Embryonic facial prominence (tissue), 1 donor: ENCODE results near the gene CHN2.

ENCODE experiments used
- DNase-seq: peaks from one replicate; pipeline ENCODE4 v3.0.0-alpha.2; 2016; ENCODE audit errors: extremely low spot score

Gene CHN2

DNA sequence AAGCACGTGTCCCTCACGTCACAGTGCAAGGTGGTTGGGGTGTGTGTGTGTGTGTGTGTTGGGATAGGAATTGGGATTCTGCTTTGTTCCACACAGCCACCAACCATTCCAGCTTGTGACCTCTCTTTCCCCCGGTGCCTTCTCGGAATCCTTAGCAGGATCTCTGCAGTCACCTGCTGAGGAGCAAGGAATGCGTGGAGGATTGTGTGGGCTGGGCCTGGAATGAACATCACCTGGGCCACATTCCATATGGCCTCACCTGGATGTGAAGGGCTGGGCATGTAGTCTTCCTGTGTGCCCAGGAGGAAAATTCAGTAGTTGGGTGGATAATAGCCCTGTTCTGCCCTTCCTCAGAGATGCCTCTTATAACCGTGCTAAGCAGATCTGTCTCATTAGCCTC is 113.8 kb downstream of the CHN2 start:
- DNase-seq, result no peak

DNA sequence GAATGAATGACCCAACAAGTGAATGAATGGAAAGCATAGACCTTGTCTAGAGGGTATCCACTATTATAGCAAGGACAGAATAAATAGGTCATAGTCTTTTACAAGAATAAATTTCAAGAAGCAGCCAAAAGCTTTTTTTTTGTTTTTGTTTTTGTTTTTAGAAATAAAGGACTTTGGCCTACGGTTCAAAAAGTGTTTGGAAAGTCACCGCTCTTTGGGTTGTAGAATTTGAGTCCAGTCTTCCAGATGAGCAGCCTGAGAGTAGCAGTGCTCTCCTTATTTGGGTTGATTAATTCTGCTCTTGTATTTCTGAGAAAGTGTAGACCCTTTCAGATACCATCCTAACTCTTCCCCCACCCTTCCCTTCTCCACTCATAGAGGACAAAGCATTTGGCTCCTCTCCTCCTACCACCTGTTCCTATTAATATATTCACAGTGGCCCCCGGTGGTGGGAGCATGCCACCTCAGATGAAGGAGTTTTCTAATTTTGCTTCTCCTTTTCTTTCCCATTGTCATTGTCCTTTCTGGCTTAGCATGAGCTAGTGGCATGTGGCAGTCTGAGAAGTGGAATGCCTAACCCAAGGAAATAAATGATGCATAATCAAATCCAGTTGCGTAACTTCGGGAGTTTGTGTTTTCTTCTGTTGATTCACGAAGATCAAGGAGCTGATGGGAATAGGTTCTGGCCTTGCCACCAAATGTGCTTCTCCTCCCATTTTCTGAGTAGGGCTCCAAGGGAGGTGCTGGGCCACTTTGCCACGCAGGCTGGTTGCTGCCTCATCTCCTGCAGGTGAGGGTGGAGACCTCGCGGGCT is 114.7 kb downstream of the CHN2 start:
- DNase-seq, result no peak

- DNase-seq, result no peak
These were observed 116.0 kb downstream of the CHN2 start for GRCh38 chr7:29310625-29311024.

DNA sequence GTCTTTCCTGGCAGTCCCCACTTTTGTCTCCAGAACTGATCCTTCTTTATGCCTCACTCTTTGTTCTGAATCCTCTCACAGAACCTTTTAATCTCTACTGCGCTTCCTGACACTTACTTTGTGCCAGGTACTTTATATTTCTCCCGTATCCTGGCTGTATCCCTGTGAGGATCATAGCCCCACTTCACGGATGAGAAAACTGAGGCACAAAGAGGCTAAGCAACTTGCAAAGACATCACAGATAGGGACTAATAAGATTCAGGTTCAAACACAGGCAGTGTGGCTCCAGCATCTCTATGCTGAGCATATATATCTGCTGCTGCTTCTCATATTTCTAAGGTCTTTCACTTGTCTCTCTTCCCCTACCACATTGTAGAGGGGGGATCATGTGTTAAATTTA is 116.7 kb downstream of the CHN2 start:
- DNase-seq, result no peak

GRCh38 chr7:29314148-29314547 is 119.6 kb downstream of the CHN2 start:
- no peak for DNase-seq

- DNase-seq, result no peak
These were observed 120.7 kb downstream of the CHN2 start for GRCh38 chr7:29315122-29315891.

DNA sequence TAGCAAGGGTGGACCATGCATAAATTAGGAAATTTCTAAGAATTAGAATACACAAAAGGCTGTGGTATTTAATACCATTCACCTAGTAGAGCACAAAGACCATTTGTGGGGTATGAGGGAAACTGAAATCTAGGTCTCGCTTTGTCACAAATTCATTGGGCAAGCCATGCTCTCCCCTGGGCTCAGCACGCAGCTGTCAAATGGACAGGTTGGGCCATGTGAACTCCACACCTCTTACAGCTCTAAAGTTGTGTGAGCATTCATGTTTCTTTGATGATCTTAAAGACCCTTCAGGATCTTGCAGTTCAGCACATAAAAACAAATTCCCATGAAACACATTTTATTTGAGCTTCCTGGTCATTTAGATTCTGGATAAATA is 121.3 kb downstream of the CHN2 start:
- no peak for DNase-seq

DNA sequence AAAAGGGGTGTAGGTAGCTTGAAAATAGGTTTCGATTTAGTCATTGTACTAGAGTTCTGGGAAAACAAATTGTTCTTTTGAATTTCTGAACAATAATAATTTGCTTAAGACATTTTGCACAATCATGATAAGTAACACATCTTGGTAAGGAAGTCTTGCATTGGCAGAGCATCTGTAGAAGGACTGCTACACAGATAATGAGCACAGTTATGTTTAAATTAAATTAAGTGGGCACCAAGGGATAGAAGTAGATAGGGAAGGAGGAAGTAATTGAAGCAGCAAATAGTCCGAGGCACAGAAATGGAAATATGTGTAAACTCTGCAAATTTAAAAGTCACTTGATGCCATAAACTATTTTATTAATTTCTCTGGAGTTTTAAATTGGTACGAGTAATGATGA is 122.4 kb downstream of the CHN2 start:
- no peak for DNase-seq

- DNase-seq, result no peak
These were observed 124.5 kb downstream of the CHN2 start for GRCh38 chr7:29318853-29319718.

DNA sequence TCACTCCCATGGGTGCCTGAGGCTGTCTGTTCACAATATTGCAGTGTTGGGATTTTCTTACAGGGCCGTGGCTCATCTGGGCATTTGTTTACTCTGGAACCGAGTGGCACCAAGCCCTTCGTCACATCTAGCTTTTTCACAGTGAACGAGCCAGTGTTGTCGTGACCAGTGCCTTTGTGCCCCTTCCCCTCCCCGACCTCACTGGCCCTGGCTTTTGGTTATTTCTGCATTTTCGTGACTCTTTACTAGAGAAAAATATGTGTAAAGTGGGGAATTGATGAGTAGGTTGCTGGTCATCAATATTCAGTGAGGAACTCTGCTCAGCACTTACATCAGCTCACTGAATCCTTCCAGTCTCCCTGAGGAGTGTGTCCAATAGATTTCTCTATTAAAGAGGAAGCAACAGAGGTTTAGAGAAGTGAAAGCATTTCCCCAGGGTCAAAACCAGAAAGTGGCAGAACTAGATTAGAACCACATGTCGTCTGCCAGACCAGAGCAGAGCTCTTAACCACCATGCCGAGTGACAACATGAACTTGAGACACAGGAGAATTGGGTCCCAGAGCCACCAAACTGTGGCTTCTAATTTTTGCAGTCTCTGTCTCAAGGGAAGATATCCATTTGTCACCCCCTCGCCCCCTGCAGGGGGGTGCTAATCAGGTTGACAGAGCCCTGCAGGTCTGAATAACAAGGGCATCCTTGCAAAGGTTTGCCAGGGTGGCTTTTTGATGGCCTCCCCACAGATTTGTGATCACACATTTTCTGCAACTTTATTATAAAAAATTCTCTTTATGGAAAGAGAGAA is 125.3 kb downstream of the CHN2 start:
- DNase-seq, result no peak

GRCh38 chr7:29320577-29320976 is 126.0 kb downstream of the CHN2 start:
- DNase-seq, result no peak

GRCh38 chr7:29322023-29322712 is 127.6 kb downstream of the CHN2 start:
- DNase-seq, result no peak

- DNase-seq, result no peak
These were observed 130.9 kb downstream of the CHN2 start for GRCh38 chr7:29325476-29325875.

DNA sequence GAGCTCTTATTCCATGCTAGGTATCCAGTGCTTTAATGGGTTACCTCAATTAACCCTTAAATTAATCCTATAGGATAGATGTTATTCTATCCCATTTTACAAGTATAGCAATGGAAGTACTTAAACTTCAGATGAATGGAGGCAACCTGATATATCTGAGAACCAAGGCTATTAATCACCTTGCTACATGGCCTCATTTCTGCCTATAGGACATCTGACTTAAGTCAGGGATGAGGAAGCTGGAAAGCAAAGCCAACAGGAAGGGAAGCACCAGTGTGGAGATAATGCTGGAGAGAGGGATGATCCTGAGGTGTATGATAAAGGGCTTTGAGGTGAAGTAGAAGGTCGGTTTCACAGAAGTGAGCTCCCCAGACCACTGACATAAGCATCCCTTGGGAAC is 132.3 kb downstream of the CHN2 start:
- DNase-seq, result no peak

GRCh38 chr7:29327455-29327854 is 132.9 kb downstream of the CHN2 start:
- no peak for DNase-seq

DNA sequence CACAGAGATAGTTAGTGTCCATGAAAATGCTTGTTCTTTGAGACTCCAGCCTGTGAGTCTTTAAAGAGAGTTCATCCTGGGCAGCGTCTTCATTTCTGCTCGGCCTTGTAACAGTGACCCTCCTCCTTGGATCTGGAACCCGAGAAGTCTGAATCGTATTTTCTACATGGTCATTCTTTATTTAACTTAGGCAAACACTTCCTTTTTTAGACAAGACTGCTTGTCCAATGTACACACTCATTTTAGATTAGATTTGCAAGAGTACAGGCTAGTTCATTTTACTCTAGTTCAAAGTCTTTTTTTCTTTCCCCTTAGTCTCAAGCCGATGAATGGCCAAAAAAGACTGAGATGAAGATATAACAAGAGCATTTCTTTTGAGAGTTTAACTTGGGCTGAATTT is 133.5 kb downstream of the CHN2 start:
- no peak for DNase-seq

GRCh38 chr7:29328811-29329210 is 134.2 kb downstream of the CHN2 start:
- DNase-seq, result no peak

DNA sequence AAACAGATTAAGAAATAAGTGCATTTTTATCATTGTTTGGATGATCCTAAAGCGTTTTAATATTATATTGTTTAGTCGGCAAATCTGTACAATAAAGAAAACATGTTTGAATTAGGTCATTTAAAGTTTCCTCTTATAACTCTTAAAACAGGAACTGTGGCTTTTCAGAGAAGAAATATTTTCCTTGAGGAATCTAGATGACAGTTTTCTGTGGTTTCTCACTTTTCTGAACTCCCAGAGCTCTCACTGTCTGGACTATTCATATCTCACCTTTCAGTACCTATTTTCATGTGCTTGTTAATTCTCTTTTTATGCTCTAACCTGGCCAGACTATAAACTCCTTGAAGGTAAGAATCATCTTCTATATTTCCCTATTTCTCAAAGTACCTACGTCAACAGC is 135.1 kb downstream of the CHN2 start:
- no peak for DNase-seq

DNA sequence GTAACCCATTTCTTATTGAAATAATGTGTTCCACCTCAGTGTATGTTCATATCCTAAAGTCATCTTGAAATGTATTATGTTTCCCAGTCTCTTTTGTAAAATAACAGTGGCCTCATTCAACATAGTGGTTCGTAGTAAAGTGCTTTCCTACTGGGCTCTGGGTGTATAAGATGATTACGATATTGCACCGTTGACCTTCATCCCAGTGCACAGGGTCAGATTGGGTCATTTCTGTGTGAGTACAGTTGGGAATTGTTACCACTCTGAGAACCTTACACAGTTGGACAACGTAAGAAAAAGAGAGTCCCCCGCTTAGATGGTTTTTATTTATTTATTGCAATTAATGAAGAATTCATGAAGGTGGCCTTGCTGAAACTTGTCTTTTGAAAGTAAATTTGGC is 135.6 kb downstream of the CHN2 start:
- DNase-seq, result no peak

- DNase-seq, result no peak
These were observed 136.6 kb downstream of the CHN2 start for GRCh38 chr7:29331163-29331562.
